HG03139 (cell line): Measurements from ENCODE around the gene RTF1.
"Not testable (repeated sequence)": the region's sequence is repeated elsewhere in the genome, so short reads cannot be mapped to it uniquely, and the experiment has no call there.

Experiments
- ATAC-seq: cut with Tn5 transposase; IDR thresholded peaks from one replicate; pipeline ENCODE4 v1.9.1; 2021; ENCODE audit not compliant: unreplicated experiment

RTF1 gene

DNA sequence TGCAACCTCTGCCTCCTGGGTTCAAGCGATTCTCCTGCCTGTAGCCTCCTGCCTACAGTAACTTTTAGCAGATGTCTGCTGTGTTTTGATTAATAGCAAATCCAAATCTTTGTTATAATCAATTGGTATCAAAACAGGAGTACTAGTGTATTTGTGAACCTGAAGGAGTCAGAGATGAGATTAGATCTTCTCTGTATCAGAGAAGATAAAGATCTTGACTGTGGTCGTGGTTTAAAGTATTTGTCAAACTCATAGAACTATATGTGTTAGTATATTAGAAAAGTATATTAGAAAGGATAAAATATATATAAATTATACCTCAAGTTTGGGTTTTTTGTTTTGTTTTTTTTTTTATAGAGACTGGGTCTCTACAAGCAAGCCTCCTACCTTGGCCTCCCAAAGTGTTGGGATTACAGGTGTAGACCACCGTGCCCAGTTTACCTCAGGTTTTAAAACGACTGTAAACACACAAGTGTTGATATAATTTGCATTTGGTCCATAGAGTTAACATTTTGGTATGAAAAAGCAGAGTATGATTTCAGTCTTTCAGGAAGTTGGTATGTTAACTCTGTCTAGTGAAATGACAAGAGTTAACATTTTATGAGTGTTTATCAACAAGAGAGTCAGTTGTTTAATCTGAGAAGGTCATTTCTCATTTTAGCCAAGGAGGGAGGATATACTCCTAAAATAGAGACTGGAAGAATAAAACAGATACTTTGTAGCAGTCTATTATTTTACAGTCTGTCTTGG lies 18.3 kb downstream of the RTF1 start:
- no peak for ATAC-seq

GRCh38 chr15:41437448-41437847 lies 20.6 kb downstream of the RTF1 start:
- ATAC-seq: no peak

GRCh38 chr15:41438206-41438605 lies 21.3 kb downstream of the RTF1 start:
- ATAC-seq: no peak

- ATAC-seq: not testable (repeated sequence)
These were observed 21.9 kb downstream of the RTF1 start for GRCh38 chr15:41438745-41439144.

DNA sequence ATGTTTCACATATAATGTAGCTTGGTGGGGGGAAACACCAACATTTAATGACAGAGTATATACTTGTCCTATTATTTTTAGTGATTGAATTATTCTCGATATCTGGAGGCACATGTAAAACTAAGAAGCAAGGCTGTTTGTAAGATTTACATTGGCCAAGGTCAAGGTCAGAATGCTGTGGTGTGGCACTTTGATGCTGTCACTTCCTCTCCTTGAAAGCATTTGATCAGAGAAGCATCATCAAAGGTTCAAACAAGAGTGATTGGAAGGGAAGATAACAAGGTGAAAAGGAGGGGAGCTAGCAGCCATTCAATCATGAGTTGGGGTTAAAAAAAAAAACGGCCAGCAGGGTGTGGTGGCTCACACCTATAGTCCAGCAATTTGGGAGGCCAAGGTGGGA lies 26.4 kb downstream of the RTF1 start:
- no peak for ATAC-seq

- no peak for ATAC-seq
These were observed 28.5 kb downstream of the RTF1 start for GRCh38 chr15:41445399-41445798.

DNA sequence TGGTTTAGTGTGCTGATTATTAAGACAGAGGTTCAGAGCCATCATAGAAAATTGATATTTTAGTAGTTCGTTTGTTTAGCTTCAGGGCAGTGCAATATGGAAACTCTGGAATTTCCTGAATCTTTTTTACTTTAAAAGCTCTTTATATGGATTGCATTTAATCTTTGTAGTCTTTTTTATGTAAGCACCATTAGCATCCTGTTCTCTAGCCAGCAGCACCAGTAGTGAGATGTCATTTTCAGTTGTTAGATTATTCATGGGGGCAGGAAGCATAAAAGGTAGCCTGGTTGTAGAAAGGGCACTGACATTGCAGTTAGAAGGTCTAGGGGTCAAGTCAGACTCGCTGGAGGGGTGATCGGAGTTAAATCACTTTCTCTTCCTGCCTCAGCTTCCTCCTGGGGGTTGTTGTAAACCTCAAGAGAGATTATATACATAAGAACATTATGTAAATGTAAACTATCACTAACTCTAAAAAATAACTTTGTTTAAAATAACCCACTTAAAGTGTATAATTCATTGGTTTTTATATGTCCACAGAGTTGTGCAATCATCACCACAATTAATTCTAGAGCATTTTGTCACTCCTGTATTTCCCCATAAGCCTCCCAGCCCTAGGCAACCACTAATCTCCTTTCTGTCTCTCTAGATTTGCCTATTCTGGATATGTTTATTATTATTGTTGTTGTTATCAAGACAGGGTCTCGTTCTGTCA lies 45.3 kb downstream of the RTF1 start:
- ATAC-seq: no peak

GRCh38 chr15:41464889-41465580 lies 48.1 kb downstream of the RTF1 start:
- no peak for ATAC-seq

- ATAC-seq: no peak
These were observed 49.0 kb downstream of the RTF1 start for GRCh38 chr15:41465822-41466421.

- no peak for ATAC-seq
These were observed 49.8 kb downstream of the RTF1 start for GRCh38 chr15:41466711-41467110.

DNA sequence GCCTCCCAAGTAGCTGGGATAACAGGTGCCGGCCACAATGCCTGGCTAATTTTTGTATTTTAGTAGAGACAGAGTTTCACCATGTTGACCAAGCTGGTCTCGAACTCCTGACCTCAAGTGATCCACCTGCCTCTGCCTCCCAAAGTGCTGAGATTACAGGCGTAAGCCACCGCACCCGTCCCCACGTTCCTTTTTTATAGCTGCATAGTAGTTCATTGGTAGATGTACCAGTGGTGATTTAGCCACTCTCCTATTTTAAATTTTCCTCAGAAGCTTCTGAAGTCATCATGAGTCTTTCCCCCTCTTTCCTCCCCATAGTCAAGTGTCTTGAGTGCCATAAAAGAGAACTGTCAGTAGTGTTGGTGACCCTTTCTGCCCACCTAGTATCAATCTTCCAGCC lies 52.7 kb downstream of the RTF1 start:
- not testable (repeated sequence) for ATAC-seq

GRCh38 chr15:41473418-41473817 lies 56.5 kb downstream of the RTF1 start:
- no peak for ATAC-seq

- no peak for ATAC-seq
These were observed 57.5 kb downstream of the RTF1 start for GRCh38 chr15:41474436-41474835.

DNA sequence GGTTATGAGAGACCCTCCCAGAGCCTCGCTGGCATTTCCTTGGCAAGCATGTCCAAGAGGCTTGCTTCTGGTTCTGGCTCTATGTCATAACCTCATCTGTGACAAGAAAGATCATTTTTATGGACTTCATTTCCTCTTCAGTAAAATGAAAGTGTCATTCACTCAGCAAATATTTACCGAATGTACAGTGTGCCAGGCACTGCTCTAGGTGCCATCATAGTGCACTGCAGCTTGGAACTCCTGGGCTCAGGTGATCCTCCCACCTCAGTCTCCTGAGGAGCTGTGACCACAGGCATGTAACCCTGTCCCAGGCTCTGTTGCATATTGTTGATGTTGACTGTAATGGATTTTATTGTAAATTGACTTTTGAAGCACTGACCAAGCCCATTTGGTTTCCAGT lies 58.0 kb downstream of the RTF1 start:
- no peak for ATAC-seq

- ATAC-seq: no peak
These were observed 59.6 kb downstream of the RTF1 start for GRCh38 chr15:41476416-41477048.

GRCh38 chr15:41480396-41481140 lies 63.7 kb downstream of the RTF1 start:
- no peak for ATAC-seq

DNA sequence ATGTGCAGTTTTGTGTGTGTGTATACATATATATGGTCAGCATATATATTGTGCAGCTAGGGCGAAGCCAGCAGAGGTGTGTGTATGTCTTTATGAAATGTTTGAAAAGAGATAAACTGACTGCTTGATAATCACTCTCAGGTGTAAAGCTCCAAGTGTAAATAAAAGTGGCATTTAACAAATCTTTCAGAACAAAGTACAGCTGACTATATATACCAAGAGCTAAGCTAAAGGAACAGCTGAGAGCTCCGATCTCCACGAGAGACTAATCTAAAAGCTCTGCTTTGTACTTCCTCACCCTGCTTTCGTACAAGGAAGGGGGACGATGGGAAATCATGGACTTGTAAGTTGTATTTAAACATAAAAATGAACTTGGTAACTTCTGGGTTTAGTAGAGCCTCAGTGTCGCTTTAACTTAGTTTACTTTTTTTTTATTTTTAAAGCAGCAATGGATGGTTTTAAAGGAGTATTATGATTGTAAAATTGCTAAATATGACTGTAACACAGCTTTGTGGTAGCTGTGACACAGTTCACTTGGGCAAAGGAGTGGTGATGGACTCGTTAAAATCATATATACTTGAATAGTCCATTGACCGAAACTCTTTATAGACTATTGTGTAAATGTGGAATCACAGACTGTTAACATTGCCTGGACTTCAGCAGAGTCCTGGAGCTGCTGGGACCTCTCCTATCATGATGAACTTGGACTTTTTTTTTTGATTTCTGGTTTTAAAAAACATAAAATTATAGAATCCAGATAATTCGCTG lies 65.4 kb downstream of the RTF1 start:
- no peak for ATAC-seq

- peak; percentile 77 for ATAC-seq
These were observed 66.2 kb downstream of the RTF1 start for GRCh38 chr15:41483115-41483514.

GRCh38 chr15:41483519-41483918 lies 66.6 kb downstream of the RTF1 start:
- ATAC-seq: no peak
